GM12801 (cell line): ENCODE data around the gene RABGEF1.

Experiments used
- CTCF ChIP-seq: IDR thresholded peaks from one replicate; pipeline ENCODE4 v1.5.1; 2011; ENCODE audit warnings: control low read depth; ENCODE audit not compliant: insufficient read length; ENCODE audit errors: extremely low read depth

The RABGEF1 gene

GRCh38 chr7:66739953-66740301 is 606 bp upstream of the RABGEF1 start:
- TF ChIP-seq CTCF: no peak

- no peak for TF ChIP-seq CTCF
These were observed 1.1 kb downstream of the RABGEF1 start for GRCh38 chr7:66741710-66742049.

GRCh38 chr7:66743920-66744319 is 3.4 kb downstream of the RABGEF1 start:
- TF ChIP-seq CTCF: no peak

GRCh38 chr7:66747385-66747784 is 6.9 kb downstream of the RABGEF1 start:
- TF ChIP-seq CTCF: no peak

- TF ChIP-seq CTCF: no peak
These were observed 7.5 kb downstream of the RABGEF1 start for GRCh38 chr7:66747881-66748511.

GRCh38 chr7:66748791-66749190 is 8.3 kb downstream of the RABGEF1 start:
- TF ChIP-seq CTCF: no peak

- TF ChIP-seq CTCF: no peak
These were observed 11.4 kb downstream of the RABGEF1 start for GRCh38 chr7:66751945-66752344.

- no peak for TF ChIP-seq CTCF
These were observed 14.0 kb downstream of the RABGEF1 start for GRCh38 chr7:66754541-66754940.
